Stimulated activated CD4-positive, alpha-beta T cell treated with anti-CD3 and anti-CD28 coated beads, TNF-alpha, amount 100 ng/mL, for 24 hours (primary cell): ENCODE data around the gene NTHL1.

ENCODE experiments used
- DNase-seq, 3 experiments: peaks; one replicate each; pipeline ENCODE4 v3.0.0-alpha.2; 2020; ENCODE audit warnings: low read depth in 3 of 3

Gene NTHL1

GRCh38 chr16:1992704-1993317, 54.8 kb downstream of the NTHL1 start:
- no peak for DNase-seq

- DNase-seq: peak; percentile 94 to 97 (median 95)
Observed at GRCh38 chr16:1991948-1992703, 55.5 kb downstream of the NTHL1 start.

- no peak for DNase-seq
Observed at GRCh38 chr16:1991588-1991947, 56.1 kb downstream of the NTHL1 start.

GRCh38 chr16:1991135-1991551, 56.5 kb downstream of the NTHL1 start:
- no peak for DNase-seq

- no peak for DNase-seq
Observed at GRCh38 chr16:1990351-1991134, 57.1 kb downstream of the NTHL1 start.

GRCh38 chr16:1990101-1990350, 57.6 kb downstream of the NTHL1 start:
- no peak for DNase-seq
